ENCODE measurements around the gene HSPB9.

Gene HSPB9, protein sequence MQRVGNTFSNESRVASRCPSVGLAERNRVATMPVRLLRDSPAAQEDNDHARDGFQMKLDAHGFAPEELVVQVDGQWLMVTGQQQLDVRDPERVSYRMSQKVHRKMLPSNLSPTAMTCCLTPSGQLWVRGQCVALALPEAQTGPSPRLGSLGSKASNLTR

DNA sequence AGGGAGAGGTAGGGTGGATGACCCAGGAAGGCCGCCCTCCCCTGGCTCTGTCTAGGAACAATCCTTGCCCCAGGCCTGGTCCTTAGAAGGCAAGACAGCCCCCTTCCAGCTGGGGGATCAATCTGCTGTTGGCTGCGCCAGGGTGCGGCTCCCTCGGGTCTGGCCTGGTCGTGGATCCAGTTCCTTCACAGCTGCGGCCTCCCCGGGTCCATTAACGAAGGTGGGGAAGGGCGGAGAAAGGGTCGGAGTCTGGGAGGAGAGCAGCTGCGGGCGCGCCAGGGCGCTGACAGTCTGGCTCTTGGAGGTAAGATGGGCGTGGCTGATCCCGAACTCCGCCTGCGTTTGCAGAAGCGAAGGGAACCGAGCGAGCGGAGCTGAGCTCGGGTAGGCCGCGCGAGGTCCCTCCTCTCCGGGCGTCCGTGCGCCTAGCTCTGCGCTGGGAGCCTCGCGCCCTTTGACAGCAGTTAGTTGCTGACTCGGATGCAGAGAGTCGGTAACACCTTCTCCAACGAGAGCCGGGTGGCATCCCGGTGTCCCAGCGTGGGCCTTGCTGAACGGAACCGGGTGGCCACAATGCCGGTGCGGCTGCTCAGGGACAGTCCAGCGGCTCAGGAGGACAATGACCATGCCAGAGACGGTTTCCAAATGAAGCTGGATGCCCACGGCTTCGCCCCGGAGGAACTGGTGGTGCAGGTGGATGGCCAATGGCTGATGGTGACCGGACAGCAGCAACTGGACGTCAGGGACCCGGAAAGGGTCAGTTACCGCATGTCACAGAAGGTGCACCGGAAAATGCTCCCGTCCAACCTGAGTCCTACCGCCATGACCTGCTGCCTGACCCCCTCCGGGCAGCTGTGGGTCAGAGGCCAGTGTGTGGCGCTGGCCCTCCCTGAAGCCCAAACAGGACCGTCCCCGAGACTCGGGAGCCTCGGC is at the start of gene HSPB9:
Gene HSPB9, plus strand, starts transcription at position 434 of the 933 bp plus-strand sequence. Its CDS starts 47 bp downstream, at position 481.
- DNase-seq = peak; percentile 76 to 88

DNA sequence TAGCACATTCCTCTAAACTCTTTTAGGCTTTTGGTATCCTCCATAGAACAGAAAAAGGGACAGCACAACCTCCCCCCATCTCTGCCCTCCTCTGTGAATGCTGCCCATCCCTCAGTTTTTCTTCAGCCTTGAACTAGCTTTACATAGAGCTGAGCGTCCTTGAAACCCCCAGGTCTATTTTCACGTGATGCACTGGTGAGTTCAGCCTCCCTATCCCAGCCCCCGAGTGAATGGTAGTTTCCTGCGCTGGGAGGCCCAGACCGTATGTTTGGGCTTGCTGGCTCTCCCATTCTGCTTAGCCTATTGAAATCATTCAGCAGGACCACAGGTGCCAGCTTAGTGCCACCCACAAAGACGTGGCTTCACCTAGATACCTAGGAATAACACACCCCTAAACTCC is 46.8 kb upstream of the HSPB9 start:
- DNase-seq = no peak

DNA sequence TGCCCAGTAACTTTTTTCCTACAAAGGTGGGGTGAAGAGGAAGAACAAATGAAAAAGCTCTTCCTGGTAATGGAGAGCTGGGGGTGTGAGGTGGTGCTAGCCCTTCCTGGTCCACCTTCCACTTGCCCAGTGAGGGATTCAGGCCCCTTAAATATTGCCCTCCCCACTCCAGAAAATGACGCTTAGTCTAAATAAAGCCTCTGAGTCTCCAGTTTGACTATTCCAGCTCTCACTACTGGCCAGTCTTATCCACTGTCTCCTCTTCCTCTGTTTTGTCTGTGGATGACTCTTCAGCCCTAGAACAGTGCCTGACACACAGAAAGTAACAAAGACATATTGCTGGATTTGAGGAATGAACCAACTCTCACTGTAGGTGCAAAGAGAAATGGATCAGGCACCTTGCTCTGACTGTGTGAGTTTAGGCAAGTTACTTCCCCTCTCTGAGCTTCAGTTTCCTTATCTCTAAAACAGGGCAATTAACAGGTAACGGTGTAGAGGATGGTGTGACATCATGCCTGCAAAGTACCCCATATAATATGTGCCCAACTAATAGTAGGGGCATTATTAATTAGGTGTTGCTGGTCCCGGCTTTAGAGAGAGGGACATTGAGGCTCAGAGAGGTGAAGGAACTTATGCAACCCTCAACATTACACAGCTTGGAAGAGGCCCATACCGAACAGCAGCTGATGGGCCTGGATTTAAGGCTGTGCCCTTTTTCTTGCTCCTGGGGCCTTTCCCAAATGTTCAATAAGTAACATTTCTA is 45.6 kb upstream of the HSPB9 start:
- DNase-seq = no peak

DNA sequence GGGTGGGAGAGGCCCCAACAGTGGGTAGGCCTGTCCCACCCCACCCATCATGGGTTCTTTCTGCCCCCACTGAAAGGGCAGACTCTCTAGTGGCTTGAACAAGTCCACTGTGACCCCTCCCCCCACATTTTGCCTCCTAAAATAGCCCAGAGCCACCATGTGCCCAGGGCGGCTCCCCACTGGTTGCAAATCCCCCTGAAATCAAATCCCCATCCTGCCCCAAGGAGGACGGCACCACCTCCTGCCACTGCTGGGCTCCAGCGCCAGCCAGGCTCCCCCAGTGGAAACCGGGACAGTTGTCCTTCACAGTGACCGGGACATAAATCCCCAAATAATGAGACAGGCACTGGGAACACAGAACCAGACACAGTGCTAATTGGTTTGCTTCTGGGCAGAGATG is 44.8 kb upstream of the HSPB9 start:
- no peak for DNase-seq

DNA sequence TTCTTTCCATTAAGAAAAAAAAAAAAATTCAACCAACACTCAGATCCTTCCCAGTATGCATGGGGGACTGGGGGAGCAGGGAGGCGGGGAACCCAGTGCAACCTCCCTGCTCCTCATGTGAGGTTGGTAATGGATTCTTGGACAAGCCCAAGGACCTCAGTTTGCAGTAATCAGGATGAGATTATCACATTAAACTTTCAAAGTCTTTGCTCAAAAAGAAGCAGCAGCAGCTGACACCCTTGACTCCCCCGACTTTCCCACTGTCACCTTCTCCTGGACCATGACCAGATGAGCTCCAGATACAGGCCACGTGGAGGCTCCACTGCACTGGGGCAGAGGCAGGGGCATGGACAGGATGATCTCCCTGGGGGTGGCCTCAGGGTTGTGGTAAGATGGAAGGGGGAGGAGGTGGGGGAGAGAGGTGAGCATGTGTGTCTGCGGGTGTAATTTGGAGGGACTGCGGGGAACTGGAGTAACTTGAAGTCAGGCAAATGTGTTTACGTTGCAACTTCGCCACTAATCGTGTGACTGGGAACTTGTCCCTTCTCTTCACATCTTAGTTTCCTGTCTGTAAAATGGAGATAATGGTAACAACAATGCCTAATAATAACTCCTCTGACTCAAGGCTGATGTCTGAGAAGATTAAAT is 44.1 kb upstream of the HSPB9 start:
- no peak for DNase-seq

DNA sequence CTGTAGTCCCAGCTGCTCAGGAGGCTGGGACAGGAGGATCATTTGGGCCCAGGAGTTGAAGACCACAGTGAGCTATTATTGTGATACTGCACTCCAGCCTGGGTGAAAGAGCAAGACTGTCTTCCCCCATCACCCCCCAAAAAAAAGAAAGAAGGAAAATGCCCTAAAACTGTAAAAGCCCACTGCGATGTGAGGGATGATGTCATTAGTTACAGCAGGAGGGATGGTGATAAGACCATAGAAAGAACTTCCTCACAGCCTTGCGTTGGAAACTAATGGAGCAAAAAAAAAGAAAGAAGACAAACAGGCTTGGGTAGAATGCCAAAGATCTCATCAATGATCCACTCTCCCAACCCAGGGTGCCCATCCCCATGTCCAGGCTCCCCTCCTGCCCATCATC is 43.1 kb upstream of the HSPB9 start:
- no peak for DNase-seq

DNA sequence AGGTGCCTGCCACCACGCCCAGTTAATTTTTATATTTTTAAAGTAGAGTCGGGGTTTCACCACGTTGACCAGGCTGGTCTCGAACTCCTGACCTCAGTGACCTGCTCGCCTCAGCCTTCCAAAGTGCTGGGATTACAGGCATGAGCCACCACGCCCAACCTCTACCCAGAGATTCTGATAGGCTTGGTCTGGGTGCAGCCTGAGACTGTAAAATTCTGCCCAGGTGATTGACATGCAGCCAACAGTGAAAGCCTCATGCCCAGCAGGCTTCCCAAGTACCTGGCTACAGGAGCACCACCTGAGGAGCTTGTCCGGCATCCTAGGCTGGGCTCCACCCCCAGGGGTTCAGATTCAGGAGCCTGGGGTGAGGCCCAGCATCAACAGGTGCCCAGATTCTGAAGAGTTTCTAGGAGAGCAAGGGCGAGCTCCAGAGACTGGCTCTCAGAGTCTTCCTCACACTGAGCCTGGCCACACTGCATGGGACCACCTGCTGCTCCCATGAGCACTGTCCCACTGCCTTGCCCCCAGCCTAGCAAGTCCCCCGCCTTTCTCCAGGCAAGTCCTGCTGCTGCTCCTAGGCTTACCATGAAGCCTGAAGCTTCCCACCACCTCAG is 41.0 kb upstream of the HSPB9 start:
- DNase-seq = no peak

DNA sequence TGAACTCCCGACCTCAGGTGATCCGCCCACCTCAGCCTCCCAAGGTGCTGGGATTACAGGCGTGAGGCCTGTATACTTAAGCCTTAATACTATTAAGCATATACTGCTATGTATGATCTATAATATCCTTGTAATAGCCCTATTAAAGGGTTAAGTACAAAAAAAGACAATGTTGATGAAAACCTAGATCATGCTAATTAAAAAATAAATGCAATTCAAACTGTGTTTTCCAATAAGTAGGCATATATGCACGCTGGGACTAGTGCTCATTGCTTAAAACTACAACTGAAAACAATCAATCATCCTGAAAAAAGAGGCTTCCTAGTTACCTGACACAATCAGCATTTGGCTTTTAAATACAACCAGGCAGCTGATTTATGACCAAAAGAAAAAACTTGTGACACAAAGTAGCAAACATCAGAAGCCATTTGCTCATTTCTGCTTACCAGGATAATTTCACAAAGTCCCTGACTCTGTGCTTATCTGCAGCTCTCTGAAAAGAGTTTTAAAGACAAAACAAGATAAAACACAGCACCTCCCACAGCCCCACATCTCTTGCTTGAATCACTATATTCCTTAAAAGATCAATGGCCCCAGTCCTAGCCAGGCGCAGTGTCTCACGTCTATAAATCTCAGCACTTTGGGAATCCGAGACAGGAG is 35.4 kb upstream of the HSPB9 start:
- DNase-seq = no peak

DNA sequence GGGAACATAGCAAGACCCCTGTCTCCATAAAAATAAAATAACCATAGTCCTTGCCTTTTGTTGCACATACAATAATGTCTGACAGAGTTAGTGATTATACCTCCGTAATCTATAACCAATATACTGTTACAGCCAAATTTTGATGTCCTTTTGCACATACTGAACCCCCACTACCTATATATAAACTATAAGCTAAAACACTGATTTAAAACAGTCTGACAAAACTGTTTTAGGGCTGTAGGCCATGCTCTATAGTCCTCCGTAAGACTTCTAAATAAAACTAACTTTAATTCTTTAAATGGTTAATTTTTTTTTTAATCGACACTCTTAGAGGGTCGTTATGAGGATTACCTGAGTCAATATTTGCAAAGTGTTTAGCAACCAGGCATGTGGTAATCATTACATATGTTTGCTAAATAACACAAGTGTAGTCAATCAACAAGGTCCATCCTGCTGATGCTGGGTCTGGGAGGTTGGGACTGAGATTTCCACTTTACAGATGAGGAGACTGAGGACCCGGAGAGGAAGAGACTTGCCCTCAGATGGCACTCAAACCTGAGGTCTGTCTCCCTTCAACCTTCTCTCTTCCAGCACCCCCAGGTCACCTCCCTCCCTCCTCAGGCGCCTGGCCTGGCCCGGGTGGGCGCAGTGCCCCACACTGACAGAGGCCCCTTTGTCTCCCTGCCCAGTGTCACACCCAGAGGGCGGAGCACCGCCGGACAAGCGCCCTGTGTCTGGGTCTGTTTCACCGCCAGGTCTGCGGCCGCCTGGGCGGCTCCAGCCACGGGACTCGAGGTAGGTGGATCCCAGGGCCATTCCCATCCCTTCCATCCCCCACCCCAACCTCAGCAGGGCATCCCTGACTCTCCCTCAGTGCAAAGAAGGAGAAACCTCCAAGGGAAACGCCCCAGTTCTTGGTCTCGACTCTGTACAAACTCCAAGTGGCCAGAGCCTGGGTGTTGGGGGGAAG is 34.6 kb upstream of the HSPB9 start:
- DNase-seq = no peak

DNA sequence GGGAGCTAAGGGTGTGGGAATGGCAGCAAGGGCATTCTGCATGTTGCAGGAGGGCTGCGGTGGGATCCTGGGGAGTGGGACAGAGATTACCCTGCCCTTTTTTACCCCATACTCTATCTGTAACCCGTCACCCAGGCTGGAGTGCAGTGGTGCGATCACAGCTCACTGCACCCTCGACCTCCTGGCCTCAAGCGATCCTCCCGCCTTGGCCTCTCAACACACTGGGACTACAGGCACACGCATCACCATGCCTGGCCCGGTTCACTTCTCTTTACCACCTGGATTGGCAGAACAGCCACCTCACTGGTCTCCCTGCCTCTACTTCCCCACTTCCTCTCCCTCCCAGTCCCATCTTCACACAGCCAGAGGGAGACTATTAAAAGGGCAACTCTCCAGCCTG is 33.9 kb upstream of the HSPB9 start:
- no peak for DNase-seq

DNA sequence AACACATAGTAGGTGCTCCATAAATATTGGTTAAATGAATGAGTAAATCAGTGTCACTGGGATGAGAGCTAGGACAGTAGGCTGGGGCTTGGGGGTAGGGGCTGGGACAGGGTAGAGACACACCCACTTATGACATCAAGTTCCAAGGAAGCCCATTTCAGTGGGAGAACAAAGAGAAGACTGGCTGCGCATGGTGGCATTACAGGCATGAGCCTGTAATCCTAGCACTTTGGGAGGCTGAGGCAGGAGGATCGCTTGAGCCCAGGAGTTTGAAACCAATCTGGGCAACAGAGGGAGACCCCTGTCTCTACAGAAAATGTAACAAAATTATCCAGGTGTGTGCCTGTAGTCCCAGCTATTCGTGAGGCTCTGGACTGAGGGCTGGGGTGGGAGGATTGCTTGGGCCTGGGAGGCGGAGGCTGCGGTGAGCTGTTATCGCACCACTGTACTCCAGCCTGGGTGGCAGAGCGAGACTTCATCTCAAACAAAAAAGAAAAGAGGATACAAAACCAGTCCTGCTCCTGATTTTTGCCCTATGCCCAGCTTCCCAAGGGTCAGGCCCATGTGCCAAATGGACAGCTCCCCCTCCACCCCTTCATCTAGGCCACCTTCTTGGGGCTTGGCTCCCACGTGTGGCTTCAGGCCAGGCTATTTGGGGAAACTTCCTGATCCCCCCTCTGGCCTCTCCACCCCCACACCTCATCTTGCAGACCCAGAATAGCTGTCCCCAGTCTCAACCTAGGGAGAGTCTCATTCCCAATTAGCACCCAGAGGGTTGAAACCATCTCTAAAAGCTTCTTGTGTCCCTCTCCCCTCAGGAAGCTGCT is 31.4 kb upstream of the HSPB9 start:
- no peak for DNase-seq

DNA sequence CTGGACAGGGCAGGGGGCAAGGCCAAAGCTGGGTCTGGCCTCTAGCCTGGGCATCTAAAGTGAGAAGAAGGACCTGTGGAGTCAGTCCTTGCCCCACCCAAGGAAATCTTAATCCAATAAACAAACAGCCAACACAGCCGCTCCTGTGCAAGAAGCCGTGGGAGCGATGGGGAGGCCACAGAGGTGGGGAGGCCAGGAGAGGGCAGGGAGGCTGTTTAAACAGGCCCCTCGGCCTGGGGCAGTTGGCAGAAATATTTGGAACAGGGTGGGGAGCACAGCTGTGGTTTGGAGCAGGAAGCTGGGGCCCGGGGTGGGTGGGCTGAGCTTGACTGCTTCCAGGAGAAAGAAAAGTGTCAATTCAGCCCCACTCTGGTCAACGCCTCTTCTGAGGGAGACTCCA is 29.7 kb upstream of the HSPB9 start:
- no peak for DNase-seq

DNA sequence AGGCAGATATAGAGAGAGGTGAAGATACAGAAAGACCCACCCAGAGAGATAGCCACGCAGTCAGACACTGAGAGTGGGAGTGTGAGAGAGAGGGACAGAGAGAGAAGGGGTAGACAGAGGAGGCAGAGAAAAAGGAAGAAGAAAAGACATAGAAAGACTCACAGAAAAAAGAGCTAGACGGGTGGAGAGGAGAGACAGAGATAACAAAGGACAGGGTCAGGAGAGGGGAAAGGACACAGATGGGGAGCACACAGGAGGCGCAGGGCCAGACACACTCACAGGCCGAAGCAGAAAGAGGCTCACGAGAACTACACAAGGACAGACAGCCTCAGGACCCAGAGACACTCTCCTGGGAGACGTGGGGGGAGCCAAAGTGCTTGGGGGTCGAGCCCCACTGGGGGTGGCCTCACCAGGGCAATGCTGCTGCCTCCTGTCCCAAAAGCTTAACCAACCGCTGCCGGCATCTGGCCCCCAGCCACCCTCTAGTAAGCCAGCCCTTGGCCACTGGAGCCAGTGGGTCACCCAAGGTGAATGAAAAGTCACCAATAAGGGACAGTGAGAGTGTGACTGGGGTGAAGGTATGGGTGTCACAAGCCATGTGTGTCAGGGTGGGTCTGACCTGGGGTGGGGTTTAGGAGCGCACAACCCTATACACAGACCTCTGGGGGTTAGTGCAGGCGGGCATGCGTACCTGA is 28.1 kb upstream of the HSPB9 start:
- no peak for DNase-seq

DNA sequence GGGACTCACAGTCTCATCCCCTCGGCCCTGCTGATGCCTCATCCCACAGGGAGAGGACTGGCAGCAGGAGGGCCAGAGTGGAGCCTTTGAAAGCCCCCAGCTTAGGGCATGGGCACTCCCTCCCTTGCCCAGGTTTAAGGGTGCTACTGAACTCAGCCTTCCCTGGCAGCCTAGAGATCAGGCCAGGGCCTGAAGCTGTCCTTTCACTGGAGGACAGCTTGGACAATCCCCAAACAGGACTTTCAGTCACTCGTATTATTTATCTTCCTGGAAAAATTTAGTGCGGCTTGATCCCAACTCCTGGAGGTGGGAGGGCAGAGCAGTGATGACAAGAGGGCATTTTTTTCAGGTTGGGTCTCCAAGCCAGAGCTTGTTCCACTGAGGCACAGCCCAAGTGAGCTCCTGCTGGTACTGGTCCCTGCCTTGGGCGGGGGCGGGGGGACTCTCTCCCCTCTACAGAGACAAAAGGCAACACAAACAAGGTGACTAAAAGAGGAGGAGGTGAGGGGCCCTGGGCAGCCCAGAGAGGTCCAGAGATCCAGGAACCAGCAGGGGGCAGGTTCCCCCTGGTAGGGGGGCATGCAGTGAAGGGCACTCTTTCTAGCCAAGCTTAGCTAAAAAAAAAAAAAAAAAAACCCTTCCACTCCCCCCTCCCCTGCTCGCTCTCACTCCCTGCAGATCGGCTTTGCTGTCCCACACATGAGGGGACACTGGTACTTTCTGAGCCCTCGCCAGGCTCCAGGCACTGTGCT is 26.1 kb upstream of the HSPB9 start:
- DNase-seq = no peak

DNA sequence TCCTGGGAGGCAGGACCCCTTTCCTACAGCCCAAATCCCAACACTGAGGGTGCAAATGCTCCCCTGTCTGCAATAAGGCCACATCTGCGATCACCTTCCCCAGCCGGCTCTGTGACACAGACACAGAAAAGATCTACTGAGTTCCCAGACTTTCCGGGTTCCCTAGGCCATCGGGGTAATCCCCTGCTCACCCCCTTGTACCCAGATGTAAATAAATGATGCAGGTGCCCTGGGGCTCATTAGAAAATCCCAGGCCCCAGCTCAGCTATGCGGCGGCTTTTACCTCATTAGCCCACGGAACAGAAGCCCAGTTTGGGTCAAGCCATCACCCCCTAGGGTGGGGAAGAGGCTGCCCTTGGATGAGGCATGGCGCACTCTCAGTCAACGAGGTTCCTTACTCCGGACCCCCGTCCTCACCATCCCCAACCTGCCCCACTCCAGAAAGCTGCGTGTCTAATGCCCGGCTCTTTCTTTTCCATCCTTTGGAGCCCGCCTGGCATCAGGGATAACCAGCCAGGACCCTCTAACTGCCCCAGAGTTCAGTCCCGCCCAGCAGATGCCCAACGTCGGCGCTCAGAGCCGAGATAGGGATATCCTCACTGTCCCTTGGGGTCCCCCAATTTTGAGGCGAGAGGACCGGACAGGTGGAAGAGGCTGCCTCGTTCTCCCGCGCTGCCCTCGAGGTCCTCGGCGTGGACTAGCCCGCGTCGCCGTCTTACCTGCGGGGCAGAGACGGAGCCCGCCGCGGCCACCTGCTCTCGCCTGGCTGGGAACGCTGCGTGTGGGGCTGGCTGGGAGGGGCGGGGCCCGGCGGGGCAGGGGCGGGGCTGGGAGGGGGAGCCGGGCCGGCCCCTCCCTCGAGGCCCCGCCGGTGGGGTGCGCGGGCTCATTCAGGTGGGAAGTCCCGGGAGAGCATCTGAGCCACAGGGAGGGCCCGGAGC is 24.6 kb upstream of the HSPB9 start, which contains the start of gene ZNF385C:
Gene ZNF385C, minus strand, starts transcription at position 783 of the 941 bp plus-strand sequence. CDS start 35,417 bp downstream, outside the sequence.
- DNase-seq = no peak

DNA sequence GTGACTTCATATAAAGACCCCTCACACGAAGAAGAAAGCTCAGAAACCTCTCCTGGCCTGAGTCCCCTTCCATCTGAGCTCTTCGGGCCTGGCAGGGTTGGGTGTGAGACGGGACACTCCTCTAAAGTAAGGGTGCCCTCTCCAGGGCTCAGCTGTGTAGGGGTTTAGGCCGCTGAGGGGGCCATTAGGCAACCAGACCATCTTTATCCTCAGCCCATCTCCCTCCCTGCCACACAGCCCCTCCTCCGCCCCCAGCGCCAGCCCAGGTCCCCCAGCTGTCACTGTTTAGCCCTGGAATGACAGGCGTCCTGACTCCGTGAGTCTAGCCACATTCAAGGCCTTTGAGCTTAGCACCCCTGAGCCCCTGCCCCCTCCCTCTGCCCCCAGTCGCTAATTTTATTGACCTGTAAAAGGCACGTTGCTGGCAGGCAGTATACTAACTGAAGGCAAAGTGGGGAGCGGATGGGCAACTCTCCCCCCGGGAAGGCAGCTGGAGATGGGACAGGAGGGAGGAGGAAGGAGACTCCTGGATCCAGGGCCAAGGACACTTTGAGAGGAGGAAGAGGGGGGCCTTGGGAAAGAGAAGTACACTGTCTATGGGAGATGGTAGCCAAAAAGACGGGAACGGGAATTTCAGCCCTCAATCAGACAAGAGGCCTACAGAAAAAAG is 23.7 kb upstream of the HSPB9 start:
- no peak for DNase-seq
